Ovary (tissue), 9 donors: ENCODE data around the gene MAP1B. TPM values are rescaled to one million over a fixed set of nuclear protein-coding genes. Genes with fewer than 3 reads are reported as not detected.

Experiments used
- DNase-seq, 5 donors: peaks; one replicate each; pipeline ENCODE4 v3.0.0-alpha.2; 2019 to 2020
- H3K27ac ChIP-seq, 2 donors: fragments of 200-600 bp; one replicate each; pipeline versions ENCODE4 v1.5.1 to v1.8.0; 2019 to 2022
- H3K27me3 ChIP-seq: fragments of 200-600 bp; one replicate; pipeline ENCODE4 v1.8.0; 2022
- H3K36me3 ChIP-seq: fragments of 200-600 bp; sonication (generic); one replicate; pipeline ENCODE4 v1.5.1; 2019
- H3K4me1 ChIP-seq: one replicate; pipeline ENCODE4 v1.8.1; 2013; ENCODE audit warnings: mild to moderate bottlenecking, moderate library complexity; ENCODE audit not compliant: insufficient read depth
- H3K4me3 ChIP-seq: fragments of 200-600 bp; sonication (generic); one replicate; pipeline ENCODE4 v1.5.1; 2017
- H3K9me3 ChIP-seq, 2 donors: fragments of 200-600 bp in 1 of 2; sonication (generic) in 1 of 2; one replicate each; pipeline versions ENCODE4 v1.5.1 to v1.8.1; 2013 to 2019; ENCODE audit warnings: mild to moderate bottlenecking in 1 of 2, moderate library complexity in 1 of 2
- EP300 ChIP-seq: sonication (generic); formaldehyde crosslinking; IDR thresholded peaks from one replicate; pipeline ENCODE4 v1.6.1; 2017; ENCODE audit warnings: antibody characterized with exemption
- POLR2A ChIP-seq: fragments of 450-650 bp; IDR thresholded peaks from one replicate; pipeline ENCODE4 v1.6.1; 2017; ENCODE audit warnings: antibody characterized with exemption, mild to moderate bottlenecking, moderate library complexity
- WGBS, 3 donors: extraction: QIAGEN DNeasy Blood & Tissue Kit in 1 of 3; methylation state at CpG; one replicate each; pipeline versions ENCODE4 v1.1.5 to v1.1.7; 2013 to 2017; 5-methylcytosine and 5-hydroxymethylcytosine counted together
- intact Hi-C, 4 donors: fragments of 100-400 bp; cut with DNase I; formaldehyde crosslinking; loops; one replicate each; pipeline versions ENCODE4 v1.11.0 to v1.15.1; 2022 to 2023
- polyA plus RNA-seq, 2 donors: library from polyadenylated mRNA; stranded (reverse); fragments of 200-250 nt in 1 of 2; fragments of 350-450 nt in 1 of 2; fragmentation: Illumina TruSeq in 1 of 2; extraction: RNeasy Lipid Tissue Mini Kit (QIAGEN cat#74804) in 1 of 2; gene quantifications; one replicate each; pipeline ENCODE4 v1.2.3, GENCODE V29; 2013 to 2014
- total RNA-seq, 7 donors: library from RNA; depleted of rRNA in 2 of 7; stranded (reverse); fragments of >200 nt in 2 of 7; fragmentation: NEBNext Ultra II Directional in 3 of 7; extraction: Animal tissue kit (Norgen Biotek cat#: 25700) in 3 of 7; gene quantifications; one replicate each; pipeline versions ENCODE4 v1.1.0 to v1.2.4, GENCODE V29; 2016 to 2023
- TF ChIP-seq, protein P1 (sequence below), 3 donors: fragments of 450-650 bp in 2 of 3; fragments of 200-600 bp in 1 of 3; IDR thresholded peaks; one replicate each; pipeline versions ENCODE4 v1.5.1 to v1.8.0; 2016 to 2022; ENCODE audit warnings: antibody characterized with exemption in 3 of 3, mild to moderate bottlenecking in 1 of 3
- donor health status: DM: no; HTN: no; CAD: no; lungs with moderate emphysema.
- donor health status: DM: no; HTN: no; CAD: no.
- donor health status: Bipolar disorder and iron deficiency.
- donor health status: DM: yes; HTN: yes; CAD: no.
- donor health status: DM: no; HTN: no; CAD: no.
- donor health status: DM: yes; HTN: yes; CAD: no.

The MAP1B gene
- total and polyA plus RNA-seq, 9 donors: 4.4 to 126 (median 47.7) TPM

DNA sequence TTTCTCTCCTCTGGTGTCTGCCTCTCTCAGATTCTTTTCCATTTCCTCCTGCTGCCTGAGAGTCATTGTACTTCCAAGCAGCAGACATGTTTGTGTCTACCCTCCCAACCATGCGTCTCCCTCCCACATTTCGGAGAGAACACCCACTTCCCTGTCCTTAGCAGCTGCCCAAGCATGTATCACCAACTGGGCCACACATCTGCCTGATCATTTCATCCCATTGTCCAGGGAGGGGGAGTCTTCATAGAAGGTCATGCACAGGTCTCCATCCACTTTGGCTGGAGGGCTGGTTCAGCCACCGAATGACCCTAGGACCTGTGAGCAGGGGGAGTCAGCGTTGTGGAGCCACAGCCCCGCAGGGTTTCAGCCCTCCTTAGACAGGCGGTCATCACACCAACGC is 75.4 kb downstream of the MAP1B start:
- 88 to 93% (median 91%) methylated on average over 7 of the region's 7 CpGs for WGBS, 3 donors
- no peaks in the 10 kb centered on the region for H3K27me3 ChIP-seq
- H3K4me1 ChIP-seq: peaks cover 11% of the 10 kb centered on the region
- H3K27ac ChIP-seq: no peak overlapping the region
- no peak for DNase-seq
- intact Hi-C loops: no loop called here
- no peak overlapping the region for H3K4me3 ChIP-seq
- H3K36me3 ChIP-seq: no peaks in the 10 kb centered on the region
- no peaks in the 10 kb centered on the region for H3K9me3 ChIP-seq
- TF ChIP-seq, protein P1, sequence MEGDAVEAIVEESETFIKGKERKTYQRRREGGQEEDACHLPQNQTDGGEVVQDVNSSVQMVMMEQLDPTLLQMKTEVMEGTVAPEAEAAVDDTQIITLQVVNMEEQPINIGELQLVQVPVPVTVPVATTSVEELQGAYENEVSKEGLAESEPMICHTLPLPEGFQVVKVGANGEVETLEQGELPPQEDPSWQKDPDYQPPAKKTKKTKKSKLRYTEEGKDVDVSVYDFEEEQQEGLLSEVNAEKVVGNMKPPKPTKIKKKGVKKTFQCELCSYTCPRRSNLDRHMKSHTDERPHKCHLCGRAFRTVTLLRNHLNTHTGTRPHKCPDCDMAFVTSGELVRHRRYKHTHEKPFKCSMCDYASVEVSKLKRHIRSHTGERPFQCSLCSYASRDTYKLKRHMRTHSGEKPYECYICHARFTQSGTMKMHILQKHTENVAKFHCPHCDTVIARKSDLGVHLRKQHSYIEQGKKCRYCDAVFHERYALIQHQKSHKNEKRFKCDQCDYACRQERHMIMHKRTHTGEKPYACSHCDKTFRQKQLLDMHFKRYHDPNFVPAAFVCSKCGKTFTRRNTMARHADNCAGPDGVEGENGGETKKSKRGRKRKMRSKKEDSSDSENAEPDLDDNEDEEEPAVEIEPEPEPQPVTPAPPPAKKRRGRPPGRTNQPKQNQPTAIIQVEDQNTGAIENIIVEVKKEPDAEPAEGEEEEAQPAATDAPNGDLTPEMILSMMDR (IDR thresholded peaks at IDR 0.05): no peak
- no peak for TF ChIP-seq POLR2A
- TF ChIP-seq EP300: no peak

DNA sequence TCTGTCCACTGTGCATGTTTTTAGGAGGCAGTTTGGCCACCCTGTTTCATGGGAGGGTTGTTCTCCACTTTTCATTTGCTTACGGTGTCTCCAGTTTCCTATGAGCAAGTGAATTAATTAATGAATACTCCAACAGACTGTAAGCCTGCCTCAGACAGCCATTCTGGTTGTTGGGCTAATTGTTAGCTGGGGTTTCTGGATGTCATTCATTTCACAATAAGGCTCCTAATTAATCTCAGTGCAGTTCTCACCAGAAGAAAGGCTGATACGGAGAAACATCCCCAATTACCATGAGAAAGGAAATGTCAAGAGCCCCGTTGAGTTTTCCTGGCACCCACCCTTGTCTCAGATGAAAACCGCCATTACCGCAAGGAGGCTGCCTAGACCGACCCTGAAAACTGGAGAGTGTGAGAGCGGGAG is 75.8 kb downstream of the MAP1B start:
- Histone ChIP-seq H3K4me1 (peaks cover 11% of the 10 kb centered on the region), H3K36me3 (no peaks in the 10 kb centered on the region), H3K27me3 (no peaks in the 10 kb centered on the region), H3K27ac (no peak overlapping the region), H3K4me3 (no peak overlapping the region), H3K9me3 (no peaks in the 10 kb centered on the region)
- WGBS, 3 donors: 89 to 90% (median 90%) methylated on average over 7 of the region's 7 CpGs
- TF ChIP-seq, protein P1 (IDR thresholded peaks at IDR 0.05): no peak
- TF ChIP-seq POLR2A: no peak
- TF ChIP-seq EP300: no peak
- intact Hi-C loops: no loop called here
- DNase-seq: no peak

DNA sequence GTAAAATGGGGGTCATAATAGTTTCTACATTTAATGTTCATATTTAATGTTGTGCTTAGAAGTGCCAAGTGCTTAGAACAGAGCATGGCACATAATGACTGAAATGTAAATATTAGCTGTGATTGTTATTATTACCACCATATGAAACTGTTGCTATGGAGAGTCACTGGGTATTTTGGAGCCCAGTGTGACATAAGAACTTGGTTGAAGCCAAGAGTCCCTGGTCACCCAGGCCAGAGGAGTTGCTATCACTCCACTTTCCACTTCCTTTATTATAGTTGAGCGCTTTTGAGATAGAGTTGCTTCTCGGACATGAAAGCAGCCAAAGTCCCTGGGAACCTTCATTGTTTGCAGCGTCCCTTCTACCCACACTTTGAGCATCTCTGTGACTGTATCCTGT is 77.1 kb downstream of the MAP1B start:
- TF ChIP-seq POLR2A: no peak
- intact Hi-C loops: no loop called here
- DNase-seq: no peak
- Histone ChIP-seq H3K4me3 (no peak overlapping the region), H3K27me3 (no peaks in the 10 kb centered on the region), H3K9me3 (no peaks in the 10 kb centered on the region), H3K4me1 (peaks cover 6% of the 10 kb centered on the region), H3K27ac (no peak overlapping the region), H3K36me3 (no peaks in the 10 kb centered on the region)
- WGBS, 3 donors: 92 to 98% (median 95%) methylated on average over 3 of the region's 3 CpGs

DNA sequence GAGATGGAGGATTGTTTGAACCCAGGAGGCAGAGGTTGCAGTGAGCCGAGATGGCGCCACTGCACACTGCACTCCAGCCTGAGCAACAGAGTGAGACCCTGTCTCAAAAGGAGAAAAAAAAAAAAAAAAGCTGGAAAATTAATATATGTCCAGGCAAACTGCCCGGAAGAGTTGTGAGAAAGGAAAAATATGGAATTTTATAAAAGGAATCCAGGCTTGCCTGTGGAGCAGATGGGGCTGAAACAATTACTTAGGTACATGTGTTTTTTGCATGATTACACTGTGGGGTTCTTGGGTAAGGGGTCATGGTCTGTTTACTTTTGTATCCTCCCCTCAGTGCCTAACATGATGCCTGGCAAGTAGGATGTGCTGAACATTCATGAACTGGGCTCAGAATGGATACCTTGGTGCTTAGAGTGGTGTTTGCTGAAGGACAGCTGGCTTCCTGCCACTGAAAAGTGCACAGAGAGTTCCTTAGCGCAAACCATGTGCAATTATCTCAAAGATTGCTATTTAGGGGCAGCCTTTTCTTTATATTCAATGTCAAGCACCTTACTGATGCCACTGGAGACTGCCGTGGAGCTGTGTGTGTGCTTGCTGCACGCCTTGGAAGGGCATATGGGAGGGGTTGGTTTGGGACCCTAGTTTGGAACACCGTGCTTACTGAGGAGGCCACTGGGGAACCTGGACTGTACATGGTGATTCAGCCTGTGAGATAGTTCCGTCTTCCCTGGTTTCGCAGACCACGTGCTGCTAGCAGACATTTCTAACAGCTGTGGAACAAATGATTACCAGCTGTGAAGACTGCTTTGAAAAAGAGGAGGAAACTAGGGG is 78.4 kb downstream of the MAP1B start:
- H3K4me3 ChIP-seq: no peak overlapping the region
- H3K27ac ChIP-seq: no peak overlapping the region

More for the DNA sequence above, 78.4 kb downstream of the MAP1B start:
- TF ChIP-seq EP300: no peak
- TF ChIP-seq POLR2A: no peak
- TF ChIP-seq, protein P1 (IDR thresholded peaks at IDR 0.05): no peak
- Histone ChIP-seq H3K36me3 (no peaks in the 10 kb centered on the region), H3K27me3 (no peaks in the 10 kb centered on the region), H3K4me1 (no peaks in the 10 kb centered on the region), H3K9me3 (no peaks in the 10 kb centered on the region)
- DNase-seq: no peak
- intact Hi-C loops: no loop called here
- 71 to 88% (median 82%) methylated on average over 10 of the region's 10 CpGs for WGBS, 3 donors
